ENCODE results near the gene SPSB2.

SPSB2 gene

GRCh38 chr12:6851153-6851920, 21.8 kb downstream of the SPSB2 start, which contains the start of gene CDCA3:
CDCA3 (minus strand) TSS chr12:6851286; CDS start chr12:6850952, 334 bp downstream.
- peak; percentile 100 for DNase-seq (ENCODE audit: low spot score)

- no peak for DNase-seq (ENCODE audit: low spot score)
Observed at GRCh38 chr12:6850796-6851152, 22.3 kb downstream of the SPSB2 start.

GRCh38 chr12:6849976-6850560, 23.0 kb downstream of the SPSB2 start:
- DNase-seq (ENCODE audit: low spot score) = no peak

- no peak for DNase-seq (ENCODE audit: low spot score)
Observed at GRCh38 chr12:6849427-6849826, 23.7 kb downstream of the SPSB2 start.

GRCh38 chr12:6847676-6848075, 25.4 kb downstream of the SPSB2 start:
- no peak for DNase-seq (ENCODE audit: low spot score)

- DNase-seq (ENCODE audit: low spot score) = no peak
Observed at GRCh38 chr12:6846316-6846869, 26.7 kb downstream of the SPSB2 start.

GRCh38 chr12:6845395-6845794, 27.7 kb downstream of the SPSB2 start:
- DNase-seq (ENCODE audit: low spot score) = no peak

- DNase-seq (ENCODE audit: low spot score) = peak; percentile 59
Observed at GRCh38 chr12:6843118-6843902, 29.8 kb downstream of the SPSB2 start.

GRCh38 chr12:6842075-6842474, 31.0 kb downstream of the SPSB2 start:
- no peak for DNase-seq (ENCODE audit: low spot score)

- no peak for DNase-seq (ENCODE audit: low spot score)
Observed at GRCh38 chr12:6840761-6841515, 32.2 kb downstream of the SPSB2 start, which contains the start of gene GNB3. GNB3 (plus strand) TSS chr12:6840925; CDS start chr12:6841288, 363 bp downstream.

GRCh38 chr12:6840330-6840729, 32.8 kb downstream of the SPSB2 start:
- DNase-seq (ENCODE audit: low spot score) = no peak

GRCh38 chr12:6839482-6840201, 33.5 kb downstream of the SPSB2 start:
- no peak for DNase-seq (ENCODE audit: low spot score)

GRCh38 chr12:6838854-6839253, 34.2 kb downstream of the SPSB2 start:
- DNase-seq (ENCODE audit: low spot score) = no peak

- DNase-seq (ENCODE audit: low spot score) = no peak
Observed at GRCh38 chr12:6837370-6838060, 35.6 kb downstream of the SPSB2 start.

GRCh38 chr12:6836851-6837250, 36.3 kb downstream of the SPSB2 start:
- DNase-seq (ENCODE audit: low spot score) = no peak

- no peak for DNase-seq (ENCODE audit: low spot score)
Observed at GRCh38 chr12:6834873-6835272, 38.2 kb downstream of the SPSB2 start.

- DNase-seq (ENCODE audit: low spot score) = no peak
Observed at GRCh38 chr12:6834254-6834653, 38.8 kb downstream of the SPSB2 start.

GRCh38 chr12:6833189-6833890, 39.8 kb downstream of the SPSB2 start:
- no peak for DNase-seq (ENCODE audit: low spot score)

GRCh38 chr12:6832125-6832524, 41.0 kb downstream of the SPSB2 start:
- DNase-seq (ENCODE audit: low spot score) = no peak

GRCh38 chr12:6831450-6831995, 41.6 kb downstream of the SPSB2 start:
- no peak for DNase-seq (ENCODE audit: low spot score)
